ENCODE data around the gene CABLES1. TPM values are rescaled to one million over a fixed set of nuclear protein-coding genes. Genes with fewer than 3 reads are reported as not detected.

CABLES1 gene
- polyA plus RNA-seq, 1 of the 3 experiments (the other 2 are of a cell fraction), result 2.2 TPM

DNA sequence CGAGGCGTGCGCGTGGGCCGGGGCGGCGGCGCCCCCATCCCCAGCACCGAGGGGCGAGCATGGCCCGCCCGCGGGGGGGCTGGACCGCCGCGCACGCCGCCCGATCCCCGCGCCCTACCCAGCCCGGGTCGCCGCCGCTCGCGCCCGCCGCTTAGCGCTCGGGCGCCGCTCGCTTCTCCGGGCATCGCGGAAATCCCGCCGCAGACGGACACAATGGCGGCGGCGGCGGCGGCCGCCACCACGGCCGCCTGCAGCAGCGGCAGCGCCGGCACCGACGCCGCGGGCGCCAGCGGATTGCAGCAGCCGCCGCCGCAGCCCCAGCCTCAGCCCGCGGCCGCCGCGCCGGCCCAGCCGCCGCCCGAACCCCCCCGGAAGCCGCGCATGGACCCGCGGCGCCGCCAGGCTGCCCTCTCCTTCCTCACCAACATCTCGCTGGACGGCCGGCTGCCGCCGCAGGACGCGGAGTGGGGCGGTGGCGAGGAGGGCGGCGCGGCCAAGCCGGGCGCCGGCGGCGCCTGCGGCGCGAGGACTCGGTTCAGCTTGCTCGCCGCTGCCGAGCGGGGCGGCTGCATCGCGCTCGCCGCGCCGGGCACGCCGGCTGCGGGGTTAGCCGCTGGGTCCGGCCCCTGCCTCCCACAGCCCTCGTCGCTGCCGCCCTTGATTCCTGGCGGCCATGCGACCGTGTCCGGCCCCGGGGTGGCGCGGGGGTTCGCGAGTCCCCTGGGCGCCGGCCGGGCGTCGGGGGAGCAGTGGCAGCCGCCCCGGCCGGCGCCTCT, 453 bp downstream of the CABLES1 start:
- CTCF ChIA-PET, result interaction anchor here (1.3 to 12.0 kb wide), 2 partner anchors 219 to 243 kb away, joined by 3 to 149 read pairs; no protein-coding TSS in a partner anchor
- H3K9me3 ChIP-seq, result no peaks in the 10 kb centered on the region
- WGBS (ENCODE audit: low lambda C conversion rate), result no CpG with 5 or more reads among the region's 134 CpGs
- H3K36me3 ChIP-seq (replicated peaks in 1 of 2; ENCODE audit: control insufficient read depth in 1 of 2, insufficient read depth in 2 of 2, low read length in 1 of 2), result no peaks in the 10 kb centered on the region
- H3K79me2 ChIP-seq (ENCODE audit: insufficient read depth), result peaks cover 48% of the 10 kb centered on the region
- H4K20me1 ChIP-seq (ENCODE audit: insufficient read depth), result peaks cover 10% of the 10 kb centered on the region
- H3K9ac ChIP-seq, result peak overlapping the region; percentile 71
- H3K4me1 ChIP-seq (ENCODE audit: control insufficient read depth in 1 of 2, insufficient read depth in 2 of 2, low read depth in 1 of 2, low read length in 1 of 2), result peaks cover 7 to 40% of the 10 kb centered on the region in 2 experiments; a peak in 3 of 4 replicates
- peaks cover 5% of the 10 kb centered on the region for H3F3A ChIP-seq (replicated peaks; ENCODE audit: insufficient read depth)
- DNase-seq, result peak; percentile 84
- H2AFZ ChIP-seq (ENCODE audit: low read depth), result peak overlapping the region; percentile 84
- H3K27ac ChIP-seq (ENCODE audit: low read depth in 2 of 2, low read length in 1 of 2), result peak overlapping the region in 1 of 2 experiments; percentile 66; a peak in 2 of 4 replicates
- no peaks in the 10 kb centered on the region for H3K27me3 ChIP-seq (ENCODE audit: insufficient read depth)
- POLR2A ChIA-PET, result interaction anchor here (0.6 to 2.1 kb wide), 3 partner anchors 61 to 113 kb away, joined by 3 to 5 read pairs (median 4); no protein-coding TSS in a partner anchor
- peak overlapping the region; percentile 90 for H3K4me2 ChIP-seq
- H3K4me3 ChIP-seq (ENCODE audit: low read depth in 2 of 2, low read length in 1 of 2), result peak overlapping the region; percentile 53 to 64
- TF ChIP-seq SMC3 (IDR thresholded peaks at IDR 0.05; ENCODE audit: low read depth, low read length), result peak; percentile 8; the same call in 1 of the 2 replicates
- TF ChIP-seq TAF1 (IDR thresholded peaks at IDR 0.05; ENCODE audit: borderline replicate concordance, low read depth, low read length), result no peak
- 0 out of 2 replicates have a peak, but pooled peaks have one; percentile 1 for TF ChIP-seq RCOR1 (IDR thresholded peaks at IDR 0.05; ENCODE audit: low read length)
- TF ChIP-seq YY1 (IDR thresholded peaks at IDR 0.05; ENCODE audit: low read depth), result no peak
- no peak for TF ChIP-seq RAD21 (IDR thresholded peaks at IDR 0.05; ENCODE audit: low read length)
- no peak for TF ChIP-seq MXI1 (IDR thresholded peaks at IDR 0.05; ENCODE audit: low read depth, low read length)
- H3K9me2 ChIP-seq, result no peaks in the 10 kb centered on the region

DNA sequence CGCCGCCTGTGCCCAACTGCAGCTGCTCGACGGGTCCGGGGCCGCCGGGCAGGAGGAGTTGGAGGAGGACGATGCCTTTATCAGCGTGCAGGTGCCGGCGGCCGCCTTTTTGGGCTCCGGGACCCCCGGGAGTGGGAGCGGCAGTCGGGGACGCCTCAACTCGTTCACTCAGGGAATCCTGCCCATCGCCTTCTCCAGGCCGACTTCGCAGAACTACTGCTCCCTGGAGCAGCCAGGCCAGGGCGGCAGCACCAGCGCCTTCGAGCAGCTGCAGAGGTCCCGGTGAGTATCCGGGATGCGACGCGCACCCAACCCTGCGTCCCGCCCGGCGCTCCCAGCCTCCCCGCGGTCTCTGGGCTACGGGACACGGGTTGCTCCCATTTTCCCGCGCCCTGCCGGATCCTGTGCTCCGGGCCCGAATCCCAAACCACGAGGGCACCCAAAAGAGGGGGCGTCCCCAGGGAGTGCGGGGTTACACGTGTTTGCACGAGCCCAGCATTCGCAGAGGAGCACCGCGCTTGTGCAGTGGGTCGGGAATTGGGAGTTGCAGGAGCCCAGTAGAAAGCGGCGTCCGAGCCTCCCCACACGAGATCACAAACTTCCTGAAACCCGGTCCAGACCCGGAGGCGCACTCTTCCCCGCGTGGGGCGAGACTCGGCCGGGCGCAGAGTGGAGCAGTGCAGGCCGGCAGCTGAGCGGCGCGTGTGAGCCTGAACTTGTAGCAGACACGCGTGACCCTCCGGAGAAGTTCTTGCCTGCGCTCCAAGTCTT, 1.2 kb downstream of the CABLES1 start:
- TF ChIP-seq, protein P1, sequence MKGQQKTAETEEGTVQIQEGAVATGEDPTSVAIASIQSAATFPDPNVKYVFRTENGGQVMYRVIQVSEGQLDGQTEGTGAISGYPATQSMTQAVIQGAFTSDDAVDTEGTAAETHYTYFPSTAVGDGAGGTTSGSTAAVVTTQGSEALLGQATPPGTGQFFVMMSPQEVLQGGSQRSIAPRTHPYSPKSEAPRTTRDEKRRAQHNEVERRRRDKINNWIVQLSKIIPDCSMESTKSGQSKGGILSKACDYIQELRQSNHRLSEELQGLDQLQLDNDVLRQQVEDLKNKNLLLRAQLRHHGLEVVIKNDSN (IDR thresholded peaks at IDR 0.05; ENCODE audit: borderline replicate concordance, low read depth), result no peak
- TF ChIP-seq RFX5 (IDR thresholded peaks at IDR 0.05; ENCODE audit: low read length), result no peak
- ChIA-PET CTCF (interaction anchor here (1.3 to 12.0 kb wide), 2 partner anchors 218 to 242 kb away, joined by 3 to 149 read pairs; no protein-coding TSS in a partner anchor), POLR2A (interaction anchor here (2.1 kb wide), 1 partner anchor 64 kb away, joined by 5 read pairs; no protein-coding TSS in a partner anchor)
- Histone ChIP-seq H3F3A (replicated peaks; ENCODE audit: insufficient read depth) (peaks cover 5% of the 10 kb centered on the region), H3K27ac (ENCODE audit: low read depth in 2 of 2, low read length in 1 of 2) (no peak overlapping the region), H3K4me2 (peak overlapping the region; percentile 81), H3K9ac (peak overlapping the region; percentile 57; the same call in 1 of the 2 replicates), H3K4me3 (ENCODE audit: low read depth in 2 of 2, low read length in 1 of 2) (peak overlapping the region; percentile 53 to 64), H4K20me1 (ENCODE audit: insufficient read depth) (peaks cover 13% of the 10 kb centered on the region), H3K79me2 (ENCODE audit: insufficient read depth) (peaks cover 56% of the 10 kb centered on the region), H2AFZ (ENCODE audit: low read depth) (peak overlapping the region; percentile 57; the same call in 1 of the 2 replicates), H3K9me2 (no peaks in the 10 kb centered on the region), H3K27me3 (ENCODE audit: insufficient read depth) (no peaks in the 10 kb centered on the region), H3K9me3 (no peaks in the 10 kb centered on the region), H3K4me1 (ENCODE audit: control insufficient read depth in 1 of 2, insufficient read depth in 2 of 2, low read depth in 1 of 2, low read length in 1 of 2) (peaks cover 14 to 47% of the 10 kb centered on the region in 2 experiments; a peak in 3 of 4 replicates), H3K36me3 (replicated peaks in 1 of 2; ENCODE audit: control insufficient read depth in 1 of 2, insufficient read depth in 2 of 2, low read length in 1 of 2) (no peaks in the 10 kb centered on the region)
- WGBS (ENCODE audit: low lambda C conversion rate), result 81% methylated on average over 18 of the region's 72 CpGs
- peak; percentile 78 for DNase-seq
